Lower lobe of right lung (tissue), 2 donors: ENCODE measurements around the gene CYP4Z1. TPM values are rescaled to one million over a fixed set of nuclear protein-coding genes. Genes with fewer than 3 reads are reported as not detected.

Experiments used
- ATAC-seq, 2 donors: fragments of 200-7000 bp; cut with Tn5 transposase; one replicate each; pipeline ENCODE4 v1.9.1; 2020 to 2022; ENCODE audit warnings: mild to moderate bottlenecking in 2 of 2, moderate library complexity in 2 of 2
- DNase-seq: peaks from one replicate; pipeline ENCODE4 v3.0.0-alpha.2; 2020
- H3K27ac ChIP-seq: fragments of 200-600 bp; one replicate; pipeline ENCODE4 v1.8.0; 2022
- H3K27me3 ChIP-seq: fragments of 200-600 bp; one replicate; pipeline ENCODE4 v1.8.0; 2022; ENCODE audit warnings: low read depth
- H3K36me3 ChIP-seq: fragments of 200-600 bp; one replicate; pipeline ENCODE4 v1.8.0; 2022; ENCODE audit warnings: mild to moderate bottlenecking
- H3K4me1 ChIP-seq: fragments of 200-600 bp; one replicate; pipeline ENCODE4 v1.8.0; 2022
- H3K4me3 ChIP-seq: fragments of 200-600 bp; one replicate; pipeline ENCODE4 v1.8.0; 2022; ENCODE audit warnings: mild to moderate bottlenecking
- H3K9me3 ChIP-seq: fragments of 200-600 bp; one replicate; pipeline ENCODE4 v1.8.0; 2022
- intact Hi-C: fragments of 100-400 bp; cut with DNase I; formaldehyde crosslinking; loops from one replicate; pipeline ENCODE4 v1.11.0; 2022
- total RNA-seq: library from RNA; stranded (reverse); fragmentation: NEBNext Ultra II Directional; extraction: Animal tissue kit (Norgen Biotek cat#: 25700); gene quantifications from one replicate; pipeline ENCODE4 v1.2.1, GENCODE V29; 2021
- TF ChIP-seq, protein P1 (sequence below): fragments of 200-600 bp; IDR thresholded peaks from one replicate; pipeline ENCODE4 v1.8.0; 2022; ENCODE audit warnings: antibody characterized with exemption, mild to moderate bottlenecking
- donor health status: DM: no; HTN: yes; CAD: no; lungs with severe emphysema.

The CYP4Z1 gene
- total RNA-seq, 1 donor from 2014 or later, result 1.4 TPM

DNA sequence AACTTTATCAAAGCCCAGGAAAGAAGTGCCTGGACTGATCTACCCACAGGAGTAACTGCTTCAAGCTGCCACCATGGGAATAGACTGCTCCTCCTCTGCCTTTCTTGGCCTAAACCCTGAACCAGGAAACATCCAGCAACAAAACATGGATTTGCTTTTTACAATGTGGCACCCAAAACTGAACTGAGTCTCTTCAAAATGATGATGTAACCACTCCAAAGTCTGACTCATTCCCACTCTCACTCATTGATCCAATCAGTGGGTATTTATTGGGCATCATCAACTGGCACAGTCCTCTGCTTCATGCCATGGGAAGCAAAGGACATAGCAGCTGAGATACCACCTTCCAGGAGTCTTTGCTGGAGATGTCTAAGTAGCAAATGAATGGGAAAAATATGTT, 93.7 kb downstream of the CYP4Z1 start:
- no peak overlapping the region for H3K27ac ChIP-seq
- H3K36me3 ChIP-seq, result no peaks in the 10 kb centered on the region
- H3K9me3 ChIP-seq, result no peaks in the 10 kb centered on the region
- TF ChIP-seq, protein P1, sequence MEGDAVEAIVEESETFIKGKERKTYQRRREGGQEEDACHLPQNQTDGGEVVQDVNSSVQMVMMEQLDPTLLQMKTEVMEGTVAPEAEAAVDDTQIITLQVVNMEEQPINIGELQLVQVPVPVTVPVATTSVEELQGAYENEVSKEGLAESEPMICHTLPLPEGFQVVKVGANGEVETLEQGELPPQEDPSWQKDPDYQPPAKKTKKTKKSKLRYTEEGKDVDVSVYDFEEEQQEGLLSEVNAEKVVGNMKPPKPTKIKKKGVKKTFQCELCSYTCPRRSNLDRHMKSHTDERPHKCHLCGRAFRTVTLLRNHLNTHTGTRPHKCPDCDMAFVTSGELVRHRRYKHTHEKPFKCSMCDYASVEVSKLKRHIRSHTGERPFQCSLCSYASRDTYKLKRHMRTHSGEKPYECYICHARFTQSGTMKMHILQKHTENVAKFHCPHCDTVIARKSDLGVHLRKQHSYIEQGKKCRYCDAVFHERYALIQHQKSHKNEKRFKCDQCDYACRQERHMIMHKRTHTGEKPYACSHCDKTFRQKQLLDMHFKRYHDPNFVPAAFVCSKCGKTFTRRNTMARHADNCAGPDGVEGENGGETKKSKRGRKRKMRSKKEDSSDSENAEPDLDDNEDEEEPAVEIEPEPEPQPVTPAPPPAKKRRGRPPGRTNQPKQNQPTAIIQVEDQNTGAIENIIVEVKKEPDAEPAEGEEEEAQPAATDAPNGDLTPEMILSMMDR, result no peak
- no peaks in the 10 kb centered on the region for H3K4me1 ChIP-seq
- ATAC-seq, result no peak
- H3K4me3 ChIP-seq, result no peak overlapping the region
- intact Hi-C loops, result no loop called here
- no peaks in the 10 kb centered on the region for H3K27me3 ChIP-seq
- no peak for DNase-seq

DNA sequence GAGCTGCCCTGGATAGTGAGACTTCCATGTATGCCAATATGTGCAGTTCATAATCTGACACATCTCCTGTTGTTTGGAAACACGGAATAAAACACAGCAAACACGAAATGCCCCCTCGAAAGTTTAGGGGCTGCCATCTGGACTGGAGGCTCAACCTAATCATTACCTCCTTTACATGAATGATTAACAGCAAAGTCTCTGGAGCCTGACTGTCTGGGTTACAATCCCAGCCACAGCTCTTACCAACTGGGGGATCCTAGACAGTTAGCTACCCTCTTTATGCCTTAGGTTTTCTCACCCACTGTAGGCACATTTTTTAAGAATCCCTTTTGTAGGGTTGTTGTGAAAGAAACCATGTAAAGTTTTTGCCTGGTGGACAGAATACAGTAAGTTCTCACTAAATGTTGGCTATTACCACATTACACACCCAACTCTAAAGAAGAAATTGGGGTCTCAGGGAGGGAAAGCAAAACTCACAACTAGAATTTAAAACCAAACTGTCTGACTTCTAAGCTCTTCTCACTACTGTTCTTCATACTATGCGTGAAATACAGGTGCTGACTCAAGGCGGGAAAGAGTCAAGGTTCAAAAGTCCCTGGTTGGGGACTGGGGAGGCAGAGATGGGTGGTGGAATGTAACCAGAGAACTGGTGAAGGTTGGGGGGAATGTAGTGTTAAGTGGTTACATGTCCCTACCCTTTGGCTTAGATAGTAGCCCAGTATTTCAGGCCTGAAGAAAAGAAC, 94.4 kb downstream of the CYP4Z1 start:
- ATAC-seq (no peak), DNase-seq (no peak)
- no peaks in the 10 kb centered on the region for H3K9me3 ChIP-seq
- intact Hi-C loops, result no loop called here
- H3K36me3 ChIP-seq, result no peaks in the 10 kb centered on the region
- no peak overlapping the region for H3K27ac ChIP-seq
- H3K4me3 ChIP-seq, result no peak overlapping the region
- TF ChIP-seq, protein P1, result no peak
- H3K4me1 ChIP-seq, result no peaks in the 10 kb centered on the region
- H3K27me3 ChIP-seq, result no peaks in the 10 kb centered on the region

DNA sequence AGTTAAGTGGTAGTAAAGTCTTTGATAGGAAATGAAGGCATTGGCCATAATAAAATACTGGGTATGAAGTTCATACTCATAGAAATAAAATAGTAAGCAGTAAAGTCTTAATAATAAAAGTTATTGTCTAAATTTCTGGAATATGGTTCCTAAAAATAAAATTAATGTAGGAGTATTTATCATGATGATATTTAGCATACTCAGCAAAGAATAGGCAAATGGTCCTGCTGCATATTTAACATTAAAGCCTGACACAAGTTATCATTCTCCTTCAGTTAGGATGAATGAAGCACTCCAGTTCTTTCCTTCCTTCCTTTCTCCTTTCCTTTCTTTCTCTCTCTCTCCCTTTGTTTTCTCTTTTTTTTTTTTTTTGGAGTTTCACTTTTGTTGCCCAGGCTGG, 97.5 kb downstream of the CYP4Z1 start:
- H3K4me3 ChIP-seq, result no peak overlapping the region
- no peaks in the 10 kb centered on the region for H3K9me3 ChIP-seq
- no peaks in the 10 kb centered on the region for H3K36me3 ChIP-seq
- no peaks in the 10 kb centered on the region for H3K27me3 ChIP-seq
- intact Hi-C loops, result no loop called here
- TF ChIP-seq, protein P1, result no peak
- H3K27ac ChIP-seq, result no peak overlapping the region
- DNase-seq (no peak), ATAC-seq (no peak)
- no peaks in the 10 kb centered on the region for H3K4me1 ChIP-seq

Other genes starting within 250 kb of the CYP4Z1 start
- gene CYP4A11, start 125.8 kb upstream of the CYP4Z1 start, total RNA-seq, result not detected
- 12.8 TPM for gene CYP4X1, start 43.6 kb upstream of the CYP4Z1 start, total RNA-seq
- not detected for gene CYP4A22, start 70.2 kb downstream of the CYP4Z1 start, total RNA-seq
- gene PDZK1IP1, start 122.8 kb downstream of the CYP4Z1 start, total RNA-seq, result 22.6 TPM
- 15.4 TPM for gene TAL1, start 165.0 kb downstream of the CYP4Z1 start, total RNA-seq
- 1.6 TPM for gene STIL, start 246.9 kb downstream of the CYP4Z1 start, total RNA-seq